ENCODE data around the gene MFAP4.

DNA sequence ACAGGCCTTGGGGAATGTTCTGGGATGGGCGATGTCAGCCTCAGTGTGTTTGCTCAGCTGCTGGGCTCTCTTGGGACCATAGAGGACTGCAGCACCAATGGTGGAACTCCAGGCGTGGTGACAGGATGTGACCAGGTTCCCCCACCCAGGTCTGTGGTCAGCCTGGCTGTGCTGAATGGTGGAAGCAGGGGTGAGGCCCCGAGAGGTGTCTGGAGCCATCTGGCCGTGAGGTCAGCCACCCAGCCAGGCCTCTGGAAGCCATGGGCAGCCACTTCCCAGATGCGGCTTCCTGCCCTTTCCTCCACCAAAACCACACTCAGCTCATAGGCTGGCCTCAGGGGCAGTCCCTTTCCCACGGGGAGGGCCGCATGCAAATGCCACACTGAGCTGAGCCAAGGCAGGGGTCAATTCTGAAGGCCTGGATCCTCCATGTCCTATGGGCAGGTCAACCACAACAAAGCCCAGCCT is 16.5 kb downstream of the MFAP4 start:
- TF ChIP-seq, protein P1, sequence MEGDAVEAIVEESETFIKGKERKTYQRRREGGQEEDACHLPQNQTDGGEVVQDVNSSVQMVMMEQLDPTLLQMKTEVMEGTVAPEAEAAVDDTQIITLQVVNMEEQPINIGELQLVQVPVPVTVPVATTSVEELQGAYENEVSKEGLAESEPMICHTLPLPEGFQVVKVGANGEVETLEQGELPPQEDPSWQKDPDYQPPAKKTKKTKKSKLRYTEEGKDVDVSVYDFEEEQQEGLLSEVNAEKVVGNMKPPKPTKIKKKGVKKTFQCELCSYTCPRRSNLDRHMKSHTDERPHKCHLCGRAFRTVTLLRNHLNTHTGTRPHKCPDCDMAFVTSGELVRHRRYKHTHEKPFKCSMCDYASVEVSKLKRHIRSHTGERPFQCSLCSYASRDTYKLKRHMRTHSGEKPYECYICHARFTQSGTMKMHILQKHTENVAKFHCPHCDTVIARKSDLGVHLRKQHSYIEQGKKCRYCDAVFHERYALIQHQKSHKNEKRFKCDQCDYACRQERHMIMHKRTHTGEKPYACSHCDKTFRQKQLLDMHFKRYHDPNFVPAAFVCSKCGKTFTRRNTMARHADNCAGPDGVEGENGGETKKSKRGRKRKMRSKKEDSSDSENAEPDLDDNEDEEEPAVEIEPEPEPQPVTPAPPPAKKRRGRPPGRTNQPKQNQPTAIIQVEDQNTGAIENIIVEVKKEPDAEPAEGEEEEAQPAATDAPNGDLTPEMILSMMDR (IDR thresholded peaks at IDR 0.05): no peak
- TF ChIP-seq POLR2A (IDR thresholded peaks at IDR 0.05): no peak
